ENCODE measurements around the gene RIN3. TPM values are rescaled to one million over a fixed set of nuclear protein-coding genes. Genes with fewer than 3 reads are reported as not detected.
"Not testable (repeated sequence)": the region's sequence is repeated elsewhere in the genome, so short reads cannot be mapped to it uniquely, and the experiment has no call there.

The RIN3 gene
- total and polyA plus RNA-seq, 12 donors = 3.9 to 63.2 (median 30.3) TPM

- no peaks in the 10 kb centered on the region for H3K4me1 ChIP-seq (replicated peaks in 1 of 2)
- intact Hi-C loops (cut with DNase I) = no loop called here
- H3K4me3 ChIP-seq = no peak overlapping the region
- H3K36me3 ChIP-seq (replicated peaks in 1 of 2) = peaks cover 0 to 10% of the 10 kb centered on the region in 2 donors
- peak in 1 of 7 donors; percentile 31 for DNase-seq
- 66 to 82% (median 78%) methylated on average over 4 of the region's 4 CpGs for WGBS, 4 donors
- no peaks in the 10 kb centered on the region for H3K27me3 ChIP-seq
- no peaks in the 10 kb centered on the region for H3K9me3 ChIP-seq (replicated peaks in 1 of 3)
- TF ChIP-seq CTCF (IDR thresholded peaks at IDR 0.05) (no peak), POLR2A (IDR thresholded peaks at IDR 0.05) (no peak)
- no peak overlapping the region for H3K27ac ChIP-seq
Observed at GRCh38 chr14:92677087-92677668, 163.6 kb downstream of the RIN3 start.

- Histone ChIP-seq H3K9me3 (replicated peaks in 1 of 3) (no peaks in the 10 kb centered on the region), H3K36me3 (replicated peaks in 1 of 2) (peaks cover 0 to 16% of the 10 kb centered on the region in 2 donors), H3K4me1 (replicated peaks in 1 of 2) (no peaks in the 10 kb centered on the region), H3K27ac (no peak overlapping the region), H3K27me3 (no peaks in the 10 kb centered on the region), H3K4me3 (no peak overlapping the region)
- intact Hi-C loops (cut with DNase I) = no loop called here
- TF ChIP-seq POLR2A (IDR thresholded peaks at IDR 0.05) = no peak
- TF ChIP-seq CTCF (IDR thresholded peaks at IDR 0.05) = no peak
- WGBS, 4 donors = 90 to 98% (median 95%) methylated on average over 2 of the region's 2 CpGs
- no peak for DNase-seq
Observed at GRCh38 chr14:92677955-92678354, 164.4 kb downstream of the RIN3 start.

GRCh38 chr14:92678766-92679165, 165.2 kb downstream of the RIN3 start:
- intact Hi-C loops (cut with DNase I) = no loop called here
- DNase-seq = no peak
- Histone ChIP-seq H3K27ac (no peak overlapping the region), H3K27me3 (no peaks in the 10 kb centered on the region), H3K4me1 (replicated peaks in 1 of 2) (no peaks in the 10 kb centered on the region), H3K36me3 (replicated peaks in 1 of 2) (peaks cover 0 to 16% of the 10 kb centered on the region in 2 donors), H3K9me3 (replicated peaks in 1 of 3) (no peaks in the 10 kb centered on the region), H3K4me3 (no peak overlapping the region)
- WGBS, 4 donors = 73 to 91% (median 82%) methylated on average over 5 of the region's 5 CpGs
- TF ChIP-seq POLR2A (IDR thresholded peaks at IDR 0.05) (no peak), CTCF (IDR thresholded peaks at IDR 0.05) (no peak)

GRCh38 chr14:92679246-92679645, 165.7 kb downstream of the RIN3 start:
- intact Hi-C loops (cut with DNase I) = no loop called here
- no peak overlapping the region for H3K4me3 ChIP-seq
- H3K27ac ChIP-seq = no peak overlapping the region
- H3K36me3 ChIP-seq (replicated peaks in 1 of 2) = peaks cover 0 to 16% of the 10 kb centered on the region in 2 donors
- TF ChIP-seq CTCF (IDR thresholded peaks at IDR 0.05) (no peak), POLR2A (IDR thresholded peaks at IDR 0.05) (no peak)
- DNase-seq = no peak
- H3K27me3 ChIP-seq = no peaks in the 10 kb centered on the region
- WGBS, 4 donors = 89 to 93% (median 90%) methylated on average over 3 to 4 of the region's 4 CpGs
- no peaks in the 10 kb centered on the region for H3K4me1 ChIP-seq (replicated peaks in 1 of 2)
- H3K9me3 ChIP-seq (replicated peaks in 1 of 3) = no peaks in the 10 kb centered on the region

GRCh38 chr14:92680330-92680729, 166.7 kb downstream of the RIN3 start:
- peaks cover 0 to 21% of the 10 kb centered on the region in 2 donors for H3K36me3 ChIP-seq (replicated peaks in 1 of 2)
- not testable (repeated sequence) for H3K4me3 ChIP-seq; H3K27me3 ChIP-seq; H3K4me1 ChIP-seq (replicated peaks in 1 of 2); DNase-seq; H3K9me3 ChIP-seq (replicated peaks in 1 of 3); H3K27ac ChIP-seq
- intact Hi-C loops (cut with DNase I) = loop anchor here (10.0 kb wide), 2 partner anchors 104 to 546 kb away; no protein-coding TSS in a partner anchor
- 73 to 85% (median 81%) methylated on average over 3 to 4 of the region's 4 CpGs for WGBS, 4 donors

All from adrenal gland (tissue), 12 donors.